Hippocampal formation (tissue), 2 donors: ENCODE results near the gene SSX2IP.
A peak's percentile ranks its signal among the peaks of the same experiment; 100 is the strongest.
"Not testable (repeated sequence)": the region's sequence is repeated elsewhere in the genome, so short reads cannot be mapped to it uniquely, and the experiment has no call there.

ENCODE experiments used
- DNase-seq, 2 donors: peaks; one replicate each; lab custom pipeline; 2025; lab: John Stamatoyannopoulos, UW

Gene SSX2IP

GRCh38 chr1:84675631-84676030 lies 14.6 kb downstream of the SSX2IP start:
- DNase-seq = no peak

- DNase-seq = no peak
These were observed 15.2 kb downstream of the SSX2IP start for GRCh38 chr1:84675106-84675505.

GRCh38 chr1:84674705-84675104 lies 15.6 kb downstream of the SSX2IP start:
- no peak for DNase-seq

- DNase-seq = no peak
These were observed 16.2 kb downstream of the SSX2IP start for GRCh38 chr1:84674021-84674420.

- DNase-seq = no peak
These were observed 18.0 kb downstream of the SSX2IP start for GRCh38 chr1:84672080-84672854.

- no peak for DNase-seq
These were observed 20.4 kb downstream of the SSX2IP start for GRCh38 chr1:84669831-84670230.

GRCh38 chr1:84668185-84668584 lies 22.1 kb downstream of the SSX2IP start:
- no peak for DNase-seq

GRCh38 chr1:84665703-84666317 lies 24.5 kb downstream of the SSX2IP start:
- no peak for DNase-seq

GRCh38 chr1:84653130-84653677 lies 37.1 kb downstream of the SSX2IP start:
- no peak for DNase-seq

- no peak for DNase-seq
These were observed 45.8 kb downstream of the SSX2IP start for GRCh38 chr1:84644472-84644871.

GRCh38 chr1:84643183-84643582 lies 47.1 kb downstream of the SSX2IP start:
- no peak for DNase-seq

GRCh38 chr1:84642774-84643173 lies 47.5 kb downstream of the SSX2IP start:
- no peak for DNase-seq

- not testable (repeated sequence) for DNase-seq
These were observed 50.5 kb downstream of the SSX2IP start for GRCh38 chr1:84639731-84640130.

GRCh38 chr1:84635429-84635828 lies 54.8 kb downstream of the SSX2IP start:
- DNase-seq = no peak

- no peak for DNase-seq
These were observed 55.6 kb downstream of the SSX2IP start for GRCh38 chr1:84634536-84635205.

GRCh38 chr1:84632673-84633434 lies 57.4 kb downstream of the SSX2IP start:
- DNase-seq = no peak

- DNase-seq = no peak
These were observed 58.1 kb downstream of the SSX2IP start for GRCh38 chr1:84632137-84632536.

- no peak for DNase-seq
These were observed 65.4 kb downstream of the SSX2IP start for GRCh38 chr1:84624876-84625275.

- DNase-seq = no peak
These were observed 68.7 kb downstream of the SSX2IP start for GRCh38 chr1:84621553-84621952.

- DNase-seq = peak; percentile 57 to 66
These were observed 69.4 kb downstream of the SSX2IP start for GRCh38 chr1:84620720-84621313.

- peak in 1 of 2 donors; percentile 66 for DNase-seq
These were observed 70.7 kb downstream of the SSX2IP start for GRCh38 chr1:84619383-84620102.
